Measurements from ENCODE around the gene UNC5B.

DNA sequence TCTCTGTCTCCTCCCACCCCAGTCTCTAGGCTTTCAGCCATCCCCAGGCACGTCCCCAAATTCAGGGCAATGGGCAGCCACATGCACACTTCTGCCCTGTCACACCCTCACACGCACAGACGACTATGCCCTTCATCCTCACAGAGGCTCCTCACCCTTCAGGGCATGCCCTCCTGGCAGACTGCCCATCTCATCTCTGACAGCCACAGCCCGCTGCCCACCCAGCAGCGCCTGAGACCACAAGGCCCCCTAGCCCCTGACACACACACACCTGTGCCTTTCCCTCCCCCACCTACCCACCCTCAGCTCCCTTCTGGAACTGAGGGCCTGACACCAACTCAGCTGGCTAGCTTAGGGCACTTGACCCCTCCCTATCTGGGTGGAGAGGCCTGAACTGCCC, 83.7 kb downstream of the UNC5B start:
- TF ChIP-seq POLR2AphosphoS5 (IDR thresholded peaks at IDR 0.05): no peak
- TF ChIP-seq, protein P1, sequence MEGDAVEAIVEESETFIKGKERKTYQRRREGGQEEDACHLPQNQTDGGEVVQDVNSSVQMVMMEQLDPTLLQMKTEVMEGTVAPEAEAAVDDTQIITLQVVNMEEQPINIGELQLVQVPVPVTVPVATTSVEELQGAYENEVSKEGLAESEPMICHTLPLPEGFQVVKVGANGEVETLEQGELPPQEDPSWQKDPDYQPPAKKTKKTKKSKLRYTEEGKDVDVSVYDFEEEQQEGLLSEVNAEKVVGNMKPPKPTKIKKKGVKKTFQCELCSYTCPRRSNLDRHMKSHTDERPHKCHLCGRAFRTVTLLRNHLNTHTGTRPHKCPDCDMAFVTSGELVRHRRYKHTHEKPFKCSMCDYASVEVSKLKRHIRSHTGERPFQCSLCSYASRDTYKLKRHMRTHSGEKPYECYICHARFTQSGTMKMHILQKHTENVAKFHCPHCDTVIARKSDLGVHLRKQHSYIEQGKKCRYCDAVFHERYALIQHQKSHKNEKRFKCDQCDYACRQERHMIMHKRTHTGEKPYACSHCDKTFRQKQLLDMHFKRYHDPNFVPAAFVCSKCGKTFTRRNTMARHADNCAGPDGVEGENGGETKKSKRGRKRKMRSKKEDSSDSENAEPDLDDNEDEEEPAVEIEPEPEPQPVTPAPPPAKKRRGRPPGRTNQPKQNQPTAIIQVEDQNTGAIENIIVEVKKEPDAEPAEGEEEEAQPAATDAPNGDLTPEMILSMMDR (IDR thresholded peaks at IDR 0.05): no peak

All from upper lobe of left lung (tissue), 4 donors.